ENCODE measurements around the gene SLC35F1. TPM values are rescaled to one million over a fixed set of nuclear protein-coding genes. Genes with fewer than 3 reads are reported as not detected.

The SLC35F1 gene
- total RNA-seq, 1 experiment from 2014 or later = 0.15 TPM

DNA sequence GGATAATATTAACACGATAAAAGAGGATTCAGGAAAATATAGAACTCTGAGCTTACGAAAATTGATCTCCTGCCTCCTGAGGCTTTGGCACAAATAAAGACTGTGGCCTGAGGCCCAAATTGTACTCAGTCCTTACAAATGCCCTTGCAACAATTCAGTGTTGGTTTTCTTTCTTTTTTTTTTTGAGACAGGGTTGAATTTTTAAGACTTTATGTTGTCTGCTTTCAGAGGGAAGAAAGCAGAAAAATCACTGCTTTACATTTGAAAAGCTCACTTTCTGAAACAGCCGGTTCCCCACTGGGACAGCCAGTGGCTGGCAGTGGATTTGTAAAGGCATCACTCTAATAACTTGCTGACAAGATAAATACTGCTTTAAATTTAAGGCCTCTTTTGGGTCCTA lies 290.5 kb downstream of the SLC35F1 start:
- no peak for DNase-seq (ENCODE audit: low spot score)

- DNase-seq (ENCODE audit: low spot score) = no peak
Measured at GRCh38 chr6:118198746-118199145, 291.7 kb downstream of the SLC35F1 start.

DNA sequence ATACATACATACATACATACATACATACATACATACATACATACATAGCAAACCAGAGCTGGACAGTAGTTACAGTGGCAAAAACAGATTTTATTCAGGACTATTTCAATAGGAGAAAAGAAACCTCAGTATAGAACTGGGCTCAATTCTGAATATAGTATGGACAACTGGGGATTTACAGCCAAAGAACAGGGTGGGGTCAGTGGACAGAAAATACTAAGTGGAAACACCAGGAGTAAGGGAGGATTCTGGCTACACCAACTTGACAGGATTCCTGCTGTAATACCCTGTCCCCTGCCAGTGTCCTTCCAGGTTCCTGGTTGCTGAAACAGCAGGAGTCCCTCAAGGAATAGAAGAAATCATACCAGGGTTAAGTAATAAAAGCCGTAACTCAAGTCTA lies 293.1 kb downstream of the SLC35F1 start:
- DNase-seq (ENCODE audit: low spot score) = no peak

GRCh38 chr6:118202517-118202916 lies 295.5 kb downstream of the SLC35F1 start:
- DNase-seq (ENCODE audit: low spot score) = no peak

DNA sequence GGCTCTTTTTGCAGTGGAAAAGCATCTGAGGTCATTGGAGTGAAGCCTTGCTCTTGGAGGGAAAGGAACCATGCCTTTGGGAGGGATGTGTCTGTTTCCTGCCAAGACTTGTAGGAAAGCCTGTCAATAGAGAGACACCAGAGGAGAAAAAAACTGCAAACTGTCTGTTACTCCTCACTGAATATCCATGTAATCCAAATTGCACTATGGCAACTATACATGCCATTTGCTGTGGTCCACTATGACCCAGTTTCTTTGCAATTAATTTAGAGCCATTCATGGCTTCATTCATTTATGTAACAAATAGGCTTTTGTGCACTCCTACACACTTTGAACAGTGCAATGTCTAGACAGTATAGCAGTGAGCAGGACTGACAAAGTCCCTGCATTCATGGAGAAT lies 296.5 kb downstream of the SLC35F1 start:
- DNase-seq (ENCODE audit: low spot score) = no peak

DNA sequence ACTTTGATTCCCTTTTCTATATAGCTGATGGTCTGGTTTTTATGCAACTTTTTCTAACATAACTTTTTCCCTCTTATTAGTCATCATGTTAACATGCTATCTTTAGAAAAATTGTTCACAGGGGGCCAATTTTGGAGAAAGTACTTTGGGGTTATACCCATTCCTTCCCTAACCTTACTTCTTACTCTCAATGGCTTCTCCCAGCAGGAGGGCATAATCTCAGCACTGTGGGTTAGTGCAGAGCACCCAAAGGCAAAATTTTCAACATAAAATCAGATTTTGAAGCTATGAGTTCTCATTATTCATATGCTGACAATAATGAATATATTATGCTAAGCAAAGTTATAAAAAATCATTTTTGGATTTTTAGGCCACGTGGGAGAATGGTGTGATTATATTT lies 299.2 kb downstream of the SLC35F1 start:
- DNase-seq (ENCODE audit: low spot score) = no peak

GRCh38 chr6:118207947-118208346 lies 300.9 kb downstream of the SLC35F1 start:
- DNase-seq (ENCODE audit: low spot score) = no peak

DNA sequence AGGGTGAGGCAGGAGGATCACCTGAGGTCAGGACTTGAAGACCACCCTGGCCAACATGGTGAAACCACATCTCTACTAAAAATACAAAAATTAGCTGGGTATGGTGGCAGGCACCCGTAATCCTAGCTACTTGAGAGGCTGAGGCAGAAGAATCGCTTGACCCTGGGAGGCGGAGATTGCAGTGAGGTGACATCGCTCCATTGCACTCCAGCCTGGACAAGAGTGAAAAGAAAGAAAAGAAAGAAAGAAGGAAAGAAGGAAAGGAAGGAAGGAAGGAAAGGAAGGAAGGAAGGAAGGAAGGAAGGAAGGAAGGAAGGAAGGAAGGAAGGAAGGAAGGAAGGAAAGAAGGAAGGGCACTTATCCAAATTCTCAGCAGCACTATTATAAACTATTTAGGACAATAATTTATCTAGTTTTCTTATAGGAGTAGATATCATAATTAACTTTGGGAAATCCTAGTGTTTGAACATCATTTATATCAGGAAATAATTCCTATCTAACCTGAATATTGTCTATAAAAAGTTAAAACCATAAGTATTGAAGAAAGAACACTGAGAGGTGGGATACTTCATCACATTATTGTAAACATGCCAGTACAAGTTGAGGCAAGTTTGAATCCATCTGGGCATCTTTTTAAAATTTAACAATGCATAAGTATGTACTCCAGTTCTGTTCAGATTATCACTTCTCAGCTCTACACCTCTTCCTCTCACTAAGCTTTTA lies 305.5 kb downstream of the SLC35F1 start:
- no peak for DNase-seq (ENCODE audit: low spot score)

GRCh38 chr6:118215269-118215668 lies 308.2 kb downstream of the SLC35F1 start:
- no peak for DNase-seq (ENCODE audit: low spot score)

GRCh38 chr6:118216751-118217150 lies 309.7 kb downstream of the SLC35F1 start:
- DNase-seq (ENCODE audit: low spot score) = no peak

DNA sequence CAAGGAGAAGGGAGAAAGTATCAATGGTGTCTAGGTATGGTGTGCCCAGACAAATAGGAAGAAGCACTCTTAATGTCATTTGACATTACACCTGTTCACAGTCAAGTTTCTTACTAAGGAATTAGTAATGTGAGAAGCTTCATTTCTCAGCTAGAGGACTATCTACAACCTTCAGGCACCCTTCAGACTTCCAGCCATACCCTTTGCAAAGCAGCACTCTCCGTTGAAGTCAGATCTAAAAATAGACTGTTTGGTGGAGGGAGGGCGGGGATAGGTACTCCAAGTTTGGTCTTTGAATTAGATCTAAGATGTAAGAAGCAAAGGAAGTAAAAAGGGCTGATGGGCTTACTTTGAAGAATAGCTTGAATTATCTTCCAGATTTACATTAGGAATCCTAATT lies 311.1 kb downstream of the SLC35F1 start:
- DNase-seq (ENCODE audit: low spot score) = no peak

GRCh38 chr6:118220429-118221128 lies 313.5 kb downstream of the SLC35F1 start:
- DNase-seq (ENCODE audit: low spot score) = no peak

DNA sequence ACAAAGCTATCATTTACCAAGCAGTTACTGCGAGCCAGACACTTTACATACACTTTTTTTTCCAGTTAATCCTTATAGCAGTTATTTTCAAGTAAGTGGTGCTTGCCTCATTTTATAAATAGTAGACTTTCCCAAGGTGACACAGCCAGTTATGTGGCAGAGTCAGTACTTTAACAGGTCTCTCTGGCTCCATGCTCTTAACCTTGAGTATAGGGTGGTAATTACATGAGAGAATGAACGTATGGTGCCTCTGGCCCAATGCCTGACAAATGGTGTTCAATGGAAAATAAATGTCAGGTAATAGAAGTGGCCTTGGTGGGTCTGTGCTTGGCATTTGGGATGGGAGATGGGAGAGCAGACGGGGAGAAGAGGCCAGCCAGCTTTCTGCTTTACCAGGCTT lies 316.3 kb downstream of the SLC35F1 start:
- DNase-seq (ENCODE audit: low spot score) = no peak

GRCh38 chr6:118228886-118229285 lies 321.8 kb downstream of the SLC35F1 start:
- DNase-seq (ENCODE audit: low spot score) = no peak

DNA sequence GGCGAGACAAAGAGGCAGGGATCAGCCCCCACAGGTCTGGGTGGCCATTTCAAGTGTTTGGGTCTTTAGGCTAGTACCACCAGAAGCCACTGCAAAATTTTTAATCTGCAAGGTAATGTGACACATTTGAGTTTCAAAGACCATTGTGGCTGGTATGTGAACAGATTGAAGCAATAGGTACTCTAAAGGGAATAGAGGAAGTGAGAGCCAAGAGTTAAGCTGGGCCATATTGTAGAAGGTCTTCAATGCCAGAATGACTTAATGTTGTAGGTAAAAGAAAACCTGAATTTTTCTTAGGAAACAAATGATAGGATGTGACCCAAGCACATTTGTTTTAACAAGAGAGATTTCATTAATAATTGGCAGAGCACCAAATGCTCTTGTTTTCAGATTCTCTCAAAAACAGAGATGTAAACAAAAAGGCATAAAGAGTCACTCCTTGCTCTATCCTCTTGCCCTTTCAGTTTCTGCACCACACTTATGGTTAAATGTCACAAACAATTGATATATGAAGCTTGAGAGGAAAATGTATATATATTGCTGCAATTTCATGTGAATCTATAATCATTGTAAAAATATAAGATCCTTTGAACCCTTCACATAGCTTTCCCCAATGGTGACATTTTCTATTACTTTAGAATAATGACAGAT lies 333.9 kb downstream of the SLC35F1 start:
- no peak for DNase-seq (ENCODE audit: low spot score)

DNA sequence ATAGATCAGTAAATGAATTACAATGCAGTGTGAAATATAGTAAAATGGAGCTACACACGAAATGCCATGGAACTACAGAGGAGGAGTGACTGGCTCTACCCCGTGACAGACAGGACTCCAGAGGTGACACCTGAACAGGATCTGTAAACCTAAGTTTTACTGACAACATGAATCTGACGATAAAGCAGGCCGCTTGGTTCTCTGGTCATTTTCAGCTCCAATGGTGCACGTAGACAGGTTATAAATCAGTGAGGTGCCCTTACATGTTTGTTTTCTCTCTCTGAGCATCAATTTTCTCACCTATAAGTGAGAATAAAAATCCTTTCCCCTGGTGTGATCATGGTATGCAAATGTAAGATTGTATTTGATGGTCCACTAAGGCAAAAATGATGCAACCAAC lies 339.3 kb downstream of the SLC35F1 start:
- DNase-seq (ENCODE audit: low spot score) = no peak

DNA sequence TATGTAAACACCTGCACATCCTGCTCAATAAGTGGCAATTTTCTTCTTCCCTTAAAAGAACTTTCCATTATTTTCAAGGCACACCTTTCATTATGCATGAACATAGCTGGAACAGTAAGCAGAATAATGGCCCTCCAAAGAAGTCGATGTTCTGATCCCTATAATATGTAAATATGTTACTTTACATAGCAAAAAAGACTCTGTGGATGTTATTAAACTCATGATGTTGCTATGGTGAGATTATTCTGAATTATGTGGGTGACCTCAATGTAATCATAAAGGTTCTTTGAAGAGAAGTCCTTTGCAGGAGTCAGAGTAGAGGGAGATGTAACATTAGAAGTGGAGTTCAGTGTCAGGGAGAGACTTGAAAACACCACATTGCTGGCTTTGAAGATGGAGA lies 341.1 kb downstream of the SLC35F1 start:
- DNase-seq (ENCODE audit: low spot score) = no peak

DNA sequence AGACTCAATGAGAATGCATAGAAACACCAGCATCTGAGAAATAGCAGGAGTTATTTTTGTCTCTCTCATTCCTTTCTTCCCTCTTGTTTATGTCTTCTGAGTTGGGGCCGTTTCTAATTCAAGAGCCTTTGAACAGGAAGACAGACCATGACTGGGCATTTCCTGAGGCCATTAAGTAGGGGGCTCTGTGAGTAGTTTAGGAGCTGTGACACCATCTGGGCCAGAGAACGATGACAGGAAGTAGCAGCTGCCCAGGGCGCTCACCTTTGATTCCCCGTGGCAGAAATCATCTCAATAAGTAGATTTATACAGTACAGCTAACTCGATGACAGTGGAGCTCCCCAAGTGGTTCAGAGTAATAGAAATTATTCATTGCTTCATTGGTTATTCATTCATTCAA lies 342.6 kb downstream of the SLC35F1 start:
- no peak for DNase-seq (ENCODE audit: low spot score)

DNA sequence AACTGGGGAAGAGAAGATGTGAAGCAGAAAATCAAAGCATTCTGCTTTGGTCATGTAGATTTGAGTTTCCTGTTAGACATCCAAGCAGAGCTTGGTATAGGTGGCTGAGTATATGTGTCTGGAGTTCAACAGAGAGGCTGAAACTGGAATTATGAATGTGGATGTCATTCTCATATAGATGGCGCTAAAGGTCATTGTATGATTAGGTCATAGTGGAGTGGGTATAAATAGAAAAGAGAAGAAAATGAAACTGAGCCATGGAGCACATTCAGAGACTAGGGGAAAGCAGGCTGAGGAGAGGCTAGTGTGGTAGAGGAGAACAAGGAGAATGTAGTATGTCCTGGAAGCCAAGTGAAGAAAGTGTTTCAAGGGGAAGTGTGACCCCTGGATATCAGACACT lies 345.4 kb downstream of the SLC35F1 start:
- DNase-seq (ENCODE audit: low spot score) = peak; percentile 8

- no peak for DNase-seq (ENCODE audit: low spot score)
Measured at GRCh38 chr6:118253741-118254140, 346.7 kb downstream of the SLC35F1 start.

DNA sequence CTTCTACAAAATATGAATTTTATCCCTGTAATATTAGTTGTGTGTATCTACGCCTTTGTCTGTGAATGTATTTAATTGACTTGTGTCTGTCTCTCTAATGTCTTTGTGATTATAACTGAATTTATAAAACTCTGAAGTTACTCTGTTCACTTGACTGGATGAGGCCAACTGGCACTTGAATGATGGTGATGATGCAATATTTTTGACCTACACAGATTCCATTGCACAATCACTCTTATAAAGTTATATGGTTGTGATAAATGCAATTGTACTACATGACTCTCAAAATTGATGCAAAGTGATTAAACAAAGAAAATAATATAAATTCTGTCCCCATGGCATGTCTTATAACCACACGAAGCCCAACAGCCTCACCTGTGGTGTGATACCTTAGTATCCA lies 353.8 kb downstream of the SLC35F1 start:
- no peak for DNase-seq (ENCODE audit: low spot score)

DNA sequence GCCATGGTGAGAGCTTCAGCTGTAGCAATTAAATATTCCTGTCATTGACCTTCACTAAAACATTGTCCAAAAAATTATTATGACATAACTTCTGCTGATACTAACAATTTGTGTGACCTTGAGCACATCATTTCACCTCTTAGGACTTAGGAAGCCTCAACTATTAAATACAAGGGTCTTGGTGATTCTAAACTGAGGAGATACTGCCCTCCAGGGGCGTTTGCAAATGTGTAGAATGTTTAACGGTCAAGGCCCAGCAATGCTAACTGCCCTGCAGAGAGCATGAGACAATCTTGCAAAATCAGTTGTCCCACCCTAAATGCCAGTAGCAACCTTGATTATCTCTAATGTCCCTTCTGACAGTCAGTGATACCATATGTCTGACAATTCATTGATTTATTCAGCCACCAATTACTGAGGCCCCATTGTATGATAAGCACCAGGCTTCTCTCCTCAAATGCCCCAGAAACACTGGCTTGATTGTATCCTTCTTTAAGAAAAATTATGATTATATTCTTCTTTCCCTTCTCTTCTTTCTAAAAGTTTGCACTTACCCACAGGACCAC lies 356.9 kb downstream of the SLC35F1 start:
- DNase-seq (ENCODE audit: low spot score) = no peak

- DNase-seq (ENCODE audit: low spot score) = no peak
Measured at GRCh38 chr6:118269659-118270058, 362.6 kb downstream of the SLC35F1 start.
